ENCODE data around the gene ITPR3. TPM values are rescaled to one million over a fixed set of nuclear protein-coding genes. Genes with fewer than 3 reads are reported as not detected.

Gene ITPR3
- total RNA-seq, result 10 to 100 TPM; 13.8 to 23.5 (median 19.6) TPM

DNA sequence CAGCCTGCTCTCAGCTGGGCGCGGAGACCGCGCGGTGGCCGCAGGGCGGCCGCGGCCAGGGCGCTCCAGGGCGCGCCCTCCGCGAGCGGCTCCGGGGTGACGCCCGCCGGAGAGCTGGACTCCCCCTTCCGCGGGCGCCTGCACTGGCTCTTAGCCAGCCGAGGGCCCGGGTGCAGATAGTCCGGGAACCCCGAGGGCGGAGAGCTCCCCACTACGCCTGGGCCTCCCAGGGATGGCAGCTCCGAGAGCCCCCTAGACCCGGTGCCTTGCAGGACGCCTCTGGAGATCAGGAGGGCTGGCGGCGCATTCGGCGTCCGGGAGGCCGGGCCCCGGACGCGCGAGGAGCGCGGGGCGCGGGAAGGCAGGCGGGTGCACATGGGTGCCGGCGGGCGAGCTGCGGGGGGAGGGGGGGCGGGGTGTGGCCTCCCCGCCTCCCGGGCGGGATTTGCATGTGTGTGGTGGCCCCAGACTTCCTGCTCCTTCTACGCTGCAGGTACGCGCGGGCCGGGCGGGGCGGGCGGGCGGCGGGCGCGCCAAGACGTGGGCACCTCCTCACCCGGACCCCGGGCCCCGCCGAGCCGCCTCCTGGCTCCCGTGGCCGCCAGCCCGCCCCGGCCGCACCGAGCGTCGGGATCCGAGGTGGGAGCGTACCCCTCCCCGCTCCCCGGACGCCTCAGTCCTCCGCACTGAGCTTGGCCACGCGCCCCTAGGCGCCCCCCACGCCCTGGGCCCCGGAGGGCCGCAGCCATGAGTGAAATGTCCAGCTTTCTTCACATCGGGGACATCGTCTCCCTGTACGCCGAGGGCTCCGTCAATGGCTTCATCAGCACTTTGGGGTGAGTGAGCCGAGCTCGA is at the start of gene ITPR3:
ITPR3 (plus strand) TSS at position 467 of the 855 bp plus-strand sequence; CDS start at position 748, 281 bp downstream.
- TF ChIP-seq, protein P1, sequence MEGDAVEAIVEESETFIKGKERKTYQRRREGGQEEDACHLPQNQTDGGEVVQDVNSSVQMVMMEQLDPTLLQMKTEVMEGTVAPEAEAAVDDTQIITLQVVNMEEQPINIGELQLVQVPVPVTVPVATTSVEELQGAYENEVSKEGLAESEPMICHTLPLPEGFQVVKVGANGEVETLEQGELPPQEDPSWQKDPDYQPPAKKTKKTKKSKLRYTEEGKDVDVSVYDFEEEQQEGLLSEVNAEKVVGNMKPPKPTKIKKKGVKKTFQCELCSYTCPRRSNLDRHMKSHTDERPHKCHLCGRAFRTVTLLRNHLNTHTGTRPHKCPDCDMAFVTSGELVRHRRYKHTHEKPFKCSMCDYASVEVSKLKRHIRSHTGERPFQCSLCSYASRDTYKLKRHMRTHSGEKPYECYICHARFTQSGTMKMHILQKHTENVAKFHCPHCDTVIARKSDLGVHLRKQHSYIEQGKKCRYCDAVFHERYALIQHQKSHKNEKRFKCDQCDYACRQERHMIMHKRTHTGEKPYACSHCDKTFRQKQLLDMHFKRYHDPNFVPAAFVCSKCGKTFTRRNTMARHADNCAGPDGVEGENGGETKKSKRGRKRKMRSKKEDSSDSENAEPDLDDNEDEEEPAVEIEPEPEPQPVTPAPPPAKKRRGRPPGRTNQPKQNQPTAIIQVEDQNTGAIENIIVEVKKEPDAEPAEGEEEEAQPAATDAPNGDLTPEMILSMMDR (IDR thresholded peaks at IDR 0.05; ENCODE audit: low read depth), result no peak

GRCh38 chr6:33571637-33572316 is 49.3 kb upstream of the ITPR3 start:
- TF ChIP-seq, protein P1 (IDR thresholded peaks at IDR 0.05; ENCODE audit: low read depth), result no peak

- TF ChIP-seq, protein P1 (IDR thresholded peaks at IDR 0.05; ENCODE audit: low read depth), result no peak
Measured at GRCh38 chr6:33575211-33575610, 45.9 kb upstream of the ITPR3 start.

GRCh38 chr6:33576668-33577067 is 44.5 kb upstream of the ITPR3 start:
- TF ChIP-seq, protein P1 (IDR thresholded peaks at IDR 0.05; ENCODE audit: low read depth), result no peak

DNA sequence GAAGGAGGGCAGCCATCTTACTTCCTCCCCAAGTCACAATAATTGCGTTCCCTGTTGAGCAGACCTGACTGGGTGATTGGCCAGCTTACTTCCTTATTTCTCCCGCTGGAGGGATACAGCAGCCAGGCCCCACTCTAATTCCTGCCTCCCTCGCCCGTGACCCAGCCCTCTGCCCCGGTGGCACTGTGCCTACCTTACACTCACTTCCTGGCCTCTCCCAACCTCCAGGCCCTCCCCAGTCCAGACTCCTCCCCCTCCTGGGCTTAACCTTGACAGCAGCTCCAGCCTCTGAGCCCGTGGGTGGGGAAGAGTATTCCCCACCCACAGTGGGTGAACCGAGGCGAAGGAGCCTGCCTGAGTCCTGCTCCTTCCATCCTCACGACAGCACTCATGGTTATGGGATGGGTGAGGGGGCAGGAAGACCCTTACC is 44.0 kb upstream of the ITPR3 start:
- TF ChIP-seq, protein P1 (IDR thresholded peaks at IDR 0.05; ENCODE audit: low read depth), result no peak

DNA sequence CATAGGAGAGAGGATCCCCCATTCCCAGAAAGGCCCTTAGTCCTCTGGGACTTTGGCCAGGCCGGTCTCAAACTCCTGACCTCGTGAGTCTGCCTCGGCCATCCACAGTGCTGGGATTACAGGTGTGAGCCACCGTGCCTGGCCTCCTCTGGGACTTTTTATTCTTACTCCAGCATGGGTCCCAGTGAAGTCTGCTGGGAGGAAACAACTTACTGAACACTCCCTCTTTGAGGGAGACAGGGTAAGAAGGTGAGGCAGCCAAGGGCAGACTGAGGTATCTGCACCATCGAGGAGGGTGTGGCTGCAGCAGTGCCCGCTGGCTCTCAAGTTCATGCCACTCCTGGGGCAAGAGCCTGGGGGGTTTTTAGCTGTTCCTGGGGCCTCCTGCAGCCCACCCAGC is 43.4 kb upstream of the ITPR3 start:
- TF ChIP-seq, protein P1 (IDR thresholded peaks at IDR 0.05; ENCODE audit: low read depth), result no peak

GRCh38 chr6:33578164-33578563 is 43.0 kb upstream of the ITPR3 start:
- TF ChIP-seq, protein P1 (IDR thresholded peaks at IDR 0.05; ENCODE audit: low read depth), result no peak
